ENCODE data around the gene MARCHF3. TPM values are rescaled to one million over a fixed set of nuclear protein-coding genes. Genes with fewer than 3 reads are reported as not detected.

MARCHF3 gene
- total RNA-seq, 1 donor from 2014 or later = 3.1 TPM

- no peaks in the 10 kb centered on the region for H3K9me3 Mint-ChIP-seq
- no peak for DNase-seq (ENCODE audit: low read depth, low spot score)
- H3K4me1 Mint-ChIP-seq = peaks cover 9% of the 10 kb centered on the region
- H3K36me3 Mint-ChIP-seq (ENCODE audit: low read depth) = no peaks in the 10 kb centered on the region
- TF ChIP-seq, protein P1, sequence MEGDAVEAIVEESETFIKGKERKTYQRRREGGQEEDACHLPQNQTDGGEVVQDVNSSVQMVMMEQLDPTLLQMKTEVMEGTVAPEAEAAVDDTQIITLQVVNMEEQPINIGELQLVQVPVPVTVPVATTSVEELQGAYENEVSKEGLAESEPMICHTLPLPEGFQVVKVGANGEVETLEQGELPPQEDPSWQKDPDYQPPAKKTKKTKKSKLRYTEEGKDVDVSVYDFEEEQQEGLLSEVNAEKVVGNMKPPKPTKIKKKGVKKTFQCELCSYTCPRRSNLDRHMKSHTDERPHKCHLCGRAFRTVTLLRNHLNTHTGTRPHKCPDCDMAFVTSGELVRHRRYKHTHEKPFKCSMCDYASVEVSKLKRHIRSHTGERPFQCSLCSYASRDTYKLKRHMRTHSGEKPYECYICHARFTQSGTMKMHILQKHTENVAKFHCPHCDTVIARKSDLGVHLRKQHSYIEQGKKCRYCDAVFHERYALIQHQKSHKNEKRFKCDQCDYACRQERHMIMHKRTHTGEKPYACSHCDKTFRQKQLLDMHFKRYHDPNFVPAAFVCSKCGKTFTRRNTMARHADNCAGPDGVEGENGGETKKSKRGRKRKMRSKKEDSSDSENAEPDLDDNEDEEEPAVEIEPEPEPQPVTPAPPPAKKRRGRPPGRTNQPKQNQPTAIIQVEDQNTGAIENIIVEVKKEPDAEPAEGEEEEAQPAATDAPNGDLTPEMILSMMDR (conservative IDR thresholded peaks at IDR 0.05) = no peak
- H3K27ac Mint-ChIP-seq (ENCODE audit: unreplicated experiment) = no peak overlapping the region
- H3K27me3 Mint-ChIP-seq (ENCODE audit: low read depth) = no peaks in the 10 kb centered on the region
- no peak overlapping the region for H3K4me3 Mint-ChIP-seq
Observed at GRCh38 chr5:127004721-127005120, 25.6 kb downstream of the MARCHF3 start.

DNA sequence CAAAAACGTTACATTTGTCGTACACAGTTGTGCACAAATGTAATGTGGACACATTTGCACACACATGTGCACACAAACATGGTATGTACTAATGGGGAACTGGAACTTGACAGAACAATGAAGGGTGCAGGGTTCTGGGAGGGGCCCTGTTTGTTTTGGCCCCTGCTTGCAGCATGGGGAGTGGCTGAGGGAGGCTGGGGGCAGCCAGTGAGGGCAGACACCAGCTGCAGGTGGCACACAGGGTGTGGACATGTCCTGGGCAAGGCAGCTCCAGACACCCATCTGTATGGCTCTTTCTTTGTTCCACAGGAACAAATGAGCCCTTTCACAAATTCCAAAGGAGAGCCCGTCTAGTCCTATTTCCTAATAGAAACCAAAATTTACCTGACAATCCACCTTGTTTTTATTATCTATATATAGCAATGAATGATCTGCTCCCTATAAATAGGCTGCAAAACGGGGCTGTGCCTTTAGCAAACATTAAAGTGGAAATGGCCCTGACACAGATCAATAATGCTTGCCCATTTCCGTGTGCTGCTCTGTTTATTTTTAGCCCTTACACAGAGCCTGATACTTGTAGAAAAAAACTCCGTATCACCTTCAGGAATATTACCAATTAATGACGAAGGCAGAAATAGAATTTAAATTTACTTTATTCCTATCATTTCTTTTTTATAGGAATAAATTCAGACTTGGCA lies 26.4 kb downstream of the MARCHF3 start:
- TF ChIP-seq, protein P1 (conservative IDR thresholded peaks at IDR 0.05) = no peak
- Mint-ChIP-seq H3K27ac (ENCODE audit: unreplicated experiment) (no peak overlapping the region), H3K36me3 (ENCODE audit: low read depth) (no peaks in the 10 kb centered on the region), H3K27me3 (ENCODE audit: low read depth) (no peaks in the 10 kb centered on the region), H3K4me3 (no peak overlapping the region), H3K4me1 (peaks cover 16% of the 10 kb centered on the region), H3K9me3 (no peaks in the 10 kb centered on the region)
- no peak for DNase-seq (ENCODE audit: low read depth, low spot score)

GRCh38 chr5:127002390-127002789 lies 28.0 kb downstream of the MARCHF3 start:
- Mint-ChIP-seq H3K27me3 (ENCODE audit: low read depth) (no peaks in the 10 kb centered on the region), H3K36me3 (ENCODE audit: low read depth) (no peaks in the 10 kb centered on the region), H3K4me1 (peaks cover 18% of the 10 kb centered on the region), H3K27ac (ENCODE audit: unreplicated experiment) (no peak overlapping the region), H3K9me3 (no peaks in the 10 kb centered on the region), H3K4me3 (no peak overlapping the region)
- TF ChIP-seq, protein P1 (conservative IDR thresholded peaks at IDR 0.05) = no peak
- no peak for DNase-seq (ENCODE audit: low read depth, low spot score)

DNA sequence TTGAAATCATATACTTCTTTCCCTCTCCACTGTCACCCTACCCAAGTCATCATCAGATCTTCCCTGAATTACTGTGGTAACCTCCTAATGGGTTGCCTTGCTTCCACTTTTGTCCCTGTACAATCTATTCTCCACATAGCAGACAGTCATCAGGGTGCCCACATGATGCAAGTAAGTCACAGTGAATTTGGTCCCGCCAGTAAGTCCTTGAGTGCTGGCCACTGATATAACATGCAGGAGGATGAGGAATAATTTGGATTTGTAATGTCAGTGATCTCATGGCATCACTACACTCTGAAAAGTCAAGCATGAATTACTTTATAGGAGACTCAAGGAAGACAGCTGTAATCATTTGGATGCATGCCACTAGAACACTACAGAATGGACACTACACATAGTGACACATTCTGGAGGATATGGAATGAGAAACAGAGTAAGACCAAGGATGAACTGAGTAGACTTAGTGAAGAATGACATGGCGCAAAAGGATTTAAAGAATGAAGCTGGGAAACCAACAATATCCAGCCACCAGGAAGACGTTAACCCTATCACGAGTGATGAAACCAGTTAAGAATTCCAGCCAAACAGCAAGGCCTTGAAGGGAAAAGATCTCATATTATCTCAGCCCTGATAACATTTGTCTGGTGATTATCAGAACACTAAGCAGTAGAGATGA lies 28.6 kb downstream of the MARCHF3 start:
- DNase-seq (ENCODE audit: low read depth, low spot score) = no peak
- Mint-ChIP-seq H3K27me3 (ENCODE audit: low read depth) (no peaks in the 10 kb centered on the region), H3K36me3 (ENCODE audit: low read depth) (no peaks in the 10 kb centered on the region), H3K9me3 (no peaks in the 10 kb centered on the region), H3K4me1 (peaks cover 18% of the 10 kb centered on the region), H3K27ac (ENCODE audit: unreplicated experiment) (no peak overlapping the region), H3K4me3 (no peak overlapping the region)
- TF ChIP-seq, protein P1 (conservative IDR thresholded peaks at IDR 0.05) = no peak

GRCh38 chr5:126998895-126999570 lies 31.3 kb downstream of the MARCHF3 start:
- TF ChIP-seq, protein P1 (conservative IDR thresholded peaks at IDR 0.05) = no peak
- Mint-ChIP-seq H3K9me3 (no peaks in the 10 kb centered on the region), H3K4me1 (peaks cover 18% of the 10 kb centered on the region), H3K27me3 (ENCODE audit: low read depth) (no peaks in the 10 kb centered on the region), H3K4me3 (no peak overlapping the region), H3K36me3 (ENCODE audit: low read depth) (no peaks in the 10 kb centered on the region), H3K27ac (ENCODE audit: unreplicated experiment) (no peak overlapping the region)
- no peak for DNase-seq (ENCODE audit: low read depth, low spot score)
